Fibroblast of lung (primary cell): ENCODE results near the gene RGP1.

Experiments
- EZH2 ChIP-seq: IDR thresholded peaks from 2 replicates; pipeline ENCODE4 v1.5.1; 2012; ENCODE audit warnings: low read length, control low read depth, mild to moderate bottlenecking; ENCODE audit errors: missing control alignments
- TF ChIP-seq, protein P1 (sequence below), 2 donors: IDR thresholded peaks in 1 of 2; conservative IDR thresholded peaks in 1 of 2; 1 replicate in 1 of 2; 2 replicates in 1 of 2; pipeline ENCODE4 v1.5.1; 2011 to 2012; ENCODE audit warnings: low read length in 2 of 2, control low read depth in 1 of 2, inconsistent platforms in 1 of 2, low read depth in 1 of 2, mild to moderate bottlenecking in 1 of 2

DNA sequence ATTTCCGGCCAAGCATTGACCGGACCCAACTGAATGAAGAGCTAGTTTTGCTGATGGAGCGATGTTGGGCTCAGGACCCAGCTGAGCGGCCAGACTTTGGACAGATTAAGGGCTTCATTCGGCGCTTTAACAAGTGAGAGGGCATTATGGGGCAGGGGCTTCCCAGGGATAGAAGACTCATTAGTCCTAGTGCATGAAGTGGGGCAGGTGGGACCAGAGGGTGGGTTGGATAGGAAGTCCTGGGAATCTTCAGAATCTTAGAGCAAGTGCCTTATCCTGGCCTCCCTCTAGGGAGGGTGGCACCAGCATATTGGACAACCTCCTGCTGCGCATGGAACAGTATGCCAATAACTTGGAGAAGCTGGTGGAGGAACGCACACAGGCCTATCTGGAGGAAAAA, 57.0 kb downstream of the RGP1 start:
- TF ChIP-seq, protein P1, sequence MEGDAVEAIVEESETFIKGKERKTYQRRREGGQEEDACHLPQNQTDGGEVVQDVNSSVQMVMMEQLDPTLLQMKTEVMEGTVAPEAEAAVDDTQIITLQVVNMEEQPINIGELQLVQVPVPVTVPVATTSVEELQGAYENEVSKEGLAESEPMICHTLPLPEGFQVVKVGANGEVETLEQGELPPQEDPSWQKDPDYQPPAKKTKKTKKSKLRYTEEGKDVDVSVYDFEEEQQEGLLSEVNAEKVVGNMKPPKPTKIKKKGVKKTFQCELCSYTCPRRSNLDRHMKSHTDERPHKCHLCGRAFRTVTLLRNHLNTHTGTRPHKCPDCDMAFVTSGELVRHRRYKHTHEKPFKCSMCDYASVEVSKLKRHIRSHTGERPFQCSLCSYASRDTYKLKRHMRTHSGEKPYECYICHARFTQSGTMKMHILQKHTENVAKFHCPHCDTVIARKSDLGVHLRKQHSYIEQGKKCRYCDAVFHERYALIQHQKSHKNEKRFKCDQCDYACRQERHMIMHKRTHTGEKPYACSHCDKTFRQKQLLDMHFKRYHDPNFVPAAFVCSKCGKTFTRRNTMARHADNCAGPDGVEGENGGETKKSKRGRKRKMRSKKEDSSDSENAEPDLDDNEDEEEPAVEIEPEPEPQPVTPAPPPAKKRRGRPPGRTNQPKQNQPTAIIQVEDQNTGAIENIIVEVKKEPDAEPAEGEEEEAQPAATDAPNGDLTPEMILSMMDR (conservative IDR thresholded peaks at IDR 0.05 in 1 of 2, IDR thresholded peaks at IDR 0.05 in 1 of 2; ENCODE audit: low read depth in 1 of 2, low read length in 2 of 2): no peak
- TF ChIP-seq EZH2: no peak
